Measurements from ENCODE around the gene ARID1B. TPM values are rescaled to one million over a fixed set of nuclear protein-coding genes. Genes with fewer than 3 reads are reported as not detected.

Gene ARID1B
- total and polyA plus RNA-seq, 9 of the 15 experiments (the other 6 are each of a cell fraction or from before 2014, with no cell fraction given) = 12.5 to 50.5 (median 25.8) TPM

- POLR2A ChIA-PET = interaction anchor here (0.6 to 1.4 kb wide), 4 partner anchors 9 to 45 kb away, joined by 3 to 4 read pairs (median 4); no protein-coding TSS in a partner anchor
- CTCF ChIA-PET (ENCODE audit: low intra/inter-chr PET ratio) = no interaction called here
- Histone ChIP-seq H3K79me2 (ENCODE audit: control insufficient read depth, insufficient read depth, low read length) (peaks cover 95% of the 10 kb centered on the region), H3K9me1 (ENCODE audit: control insufficient read depth, insufficient read depth, low read length) (no peaks in the 10 kb centered on the region), H3K4me2 (ENCODE audit: insufficient read depth, low read length) (peak overlapping the region; percentile 66), H3K27ac (ENCODE audit: extremely low read depth, low read depth, low read length) (peak overlapping the region; percentile 52; the same call in 2 of the 3 replicates), H2AFZ (ENCODE audit: low read depth, low read length) (no peak overlapping the region), H3K4me3 (peak overlapping the region; percentile 75), H3K36me3 (ENCODE audit: control insufficient read depth, insufficient read depth, low read length) (peaks cover 15% of the 10 kb centered on the region; the same call in 1 of the 3 replicates), H3K4me1 (replicated peaks in 1 of 2; ENCODE audit: control insufficient read depth in 2 of 2, insufficient read depth in 2 of 2, low read length in 2 of 2) (peaks cover 7 to 12% of the 10 kb centered on the region in 2 experiments; a peak in 3 of 5 replicates), H3K9ac (ENCODE audit: insufficient read depth in 1 of 2, low read depth in 2 of 2, low read length in 2 of 2) (peak overlapping the region in 1 of 2 experiments; percentile 95; a peak in 3 of 4 replicates), H4K20me1 (replicated peaks; ENCODE audit: control insufficient read depth, insufficient read depth, low read length) (no peaks in the 10 kb centered on the region), H3K27me3 (ENCODE audit: control insufficient read depth in 2 of 2, insufficient read depth in 2 of 2, low read length in 2 of 2) (no peaks in the 10 kb centered on the region), H3K9me3 (replicated peaks; ENCODE audit: control insufficient read depth, insufficient read depth, low read depth, low read length) (no peaks in the 10 kb centered on the region)
- WGBS (ENCODE audit: insufficient coverage, low coverage, missing lambda C conversion rate) = 1% methylated on average over 8 of the region's 8 CpGs
- intact Hi-C loops (cut with micrococcal nuclease) = loop anchor here (5.0 kb wide), 2 partner anchors 70 to 100 kb away; no protein-coding TSS in a partner anchor
- ATAC-seq = no peak
- in situ Hi-C loops (cut with MboI) = no loop called here
- no peak for DNase-seq (ENCODE audit: extremely low read depth in 1 of 4, low spot score in 3 of 4)
- no TSS peak for BruUV-seq (replicated peaks)
- FAIRE-seq = no peak
- TF ChIP-seq LARP7 (IDR thresholded peaks at IDR 0.05) (peak; percentile 84), ELF1 (tag; IDR thresholded peaks at IDR 0.05) (peak; percentile 48), EP400 (IDR thresholded peaks at IDR 0.05) (0 out of 2 replicates have a peak, but pooled peaks have one; percentile 15), SMAD2 (IDR thresholded peaks at IDR 0.05; ENCODE audit: low read depth, low read length) (no peak), RBFOX2 (IDR thresholded peaks at IDR 0.05; ENCODE audit: low read depth, low read length) (0 out of 2 replicates have a peak, but pooled peaks have one; percentile 29), HINFP (tag; conservative IDR thresholded peaks at IDR 0.05; ENCODE audit: low read depth) (no peak), ZNF384 (IDR thresholded peaks at IDR 0.05; ENCODE audit: low read depth, low read length) (peak; percentile 75)
- TF ChIP-seq, protein P1, sequence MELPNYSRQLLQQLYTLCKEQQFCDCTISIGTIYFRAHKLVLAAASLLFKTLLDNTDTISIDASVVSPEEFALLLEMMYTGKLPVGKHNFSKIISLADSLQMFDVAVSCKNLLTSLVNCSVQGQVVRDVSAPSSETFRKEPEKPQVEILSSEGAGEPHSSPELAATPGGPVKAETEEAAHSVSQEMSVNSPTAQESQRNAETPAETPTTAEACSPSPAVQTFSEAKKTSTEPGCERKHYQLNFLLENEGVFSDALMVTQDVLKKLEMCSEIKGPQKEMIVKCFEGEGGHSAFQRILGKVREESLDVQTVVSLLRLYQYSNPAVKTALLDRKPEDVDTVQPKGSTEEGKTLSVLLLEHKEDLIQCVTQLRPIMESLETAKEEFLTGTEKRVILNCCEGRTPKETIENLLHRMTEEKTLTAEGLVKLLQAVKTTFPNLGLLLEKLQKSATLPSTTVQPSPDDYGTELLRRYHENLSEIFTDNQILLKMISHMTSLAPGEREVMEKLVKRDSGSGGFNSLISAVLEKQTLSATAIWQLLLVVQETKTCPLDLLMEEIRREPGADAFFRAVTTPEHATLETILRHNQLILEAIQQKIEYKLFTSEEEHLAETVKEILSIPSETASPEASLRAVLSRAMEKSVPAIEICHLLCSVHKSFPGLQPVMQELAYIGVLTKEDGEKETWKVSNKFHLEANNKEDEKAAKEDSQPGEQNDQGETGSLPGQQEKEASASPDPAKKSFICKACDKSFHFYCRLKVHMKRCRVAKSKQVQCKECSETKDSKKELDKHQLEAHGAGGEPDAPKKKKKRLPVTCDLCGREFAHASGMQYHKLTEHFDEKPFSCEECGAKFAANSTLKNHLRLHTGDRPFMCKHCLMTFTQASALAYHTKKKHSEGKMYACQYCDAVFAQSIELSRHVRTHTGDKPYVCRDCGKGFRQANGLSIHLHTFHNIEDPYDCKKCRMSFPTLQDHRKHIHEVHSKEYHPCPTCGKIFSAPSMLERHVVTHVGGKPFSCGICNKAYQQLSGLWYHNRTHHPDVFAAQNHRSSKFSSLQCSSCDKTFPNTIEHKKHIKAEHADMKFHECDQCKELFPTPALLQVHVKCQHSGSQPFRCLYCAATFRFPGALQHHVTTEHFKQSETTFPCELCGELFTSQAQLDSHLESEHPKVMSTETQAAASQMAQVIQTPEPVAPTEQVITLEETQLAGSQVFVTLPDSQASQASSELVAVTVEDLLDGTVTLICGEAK (IDR thresholded peaks at IDR 0.05) = peak; percentile 40; the same call in 1 of the 2 replicates
- TF ChIP-seq, protein P1 (CRISPR knock-in tag; IDR thresholded peaks at IDR 0.05) = no peak
Measured at GRCh38 chr6:156781861-156782631, 4.9 kb downstream of the ARID1B start.
